ENCODE measurements around the gene TAS2R10. TPM values are rescaled to one million over a fixed set of nuclear protein-coding genes. Genes with fewer than 3 reads are reported as not detected.
"Not testable (repeated sequence)": the region's sequence is repeated elsewhere in the genome, so short reads cannot be mapped to it uniquely, and the experiment has no call there.

The TAS2R10 gene
- total RNA-seq, 4 donors from 2014 or later: 0.68 to 1.1 (median 0.75) TPM

DNA sequence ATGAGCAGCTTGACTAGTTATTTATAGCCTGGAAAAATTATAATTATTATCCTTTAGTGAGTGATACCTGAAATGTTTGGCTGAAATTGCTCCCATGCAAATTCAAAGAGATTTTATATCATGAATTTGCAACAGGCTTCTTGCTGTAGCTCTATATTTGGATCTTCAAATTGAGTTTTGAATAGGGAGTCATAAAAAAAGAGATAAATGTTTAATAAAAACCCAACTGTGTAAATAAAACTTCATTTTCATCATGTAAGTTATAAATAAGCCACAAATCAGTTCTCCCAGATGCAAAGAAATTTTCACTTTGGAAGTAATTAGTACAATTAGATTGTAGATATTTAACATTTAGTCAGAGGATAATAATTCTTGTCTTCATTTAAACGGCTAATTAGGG lies 19.0 kb downstream of the TAS2R10 start, which contains the start of gene TAS2R8:
Gene TAS2R8 (minus strand): TSS at position 101 of the 400 bp plus-strand sequence. CDS start 306 bp downstream, outside the sequence.
- Histone ChIP-seq H3K4me3 (no peak within 1 kb of the TSS), H3K27me3 (no peaks in the 10 kb centered on the region), H3K36me3 (no peaks in the 10 kb centered on the region), H3K27ac (no peak within 1 kb of the TSS), H3K9me3 (no peaks in the 10 kb centered on the region), H3K4me1 (no peaks in the 10 kb centered on the region)
- TF ChIP-seq, protein P1, sequence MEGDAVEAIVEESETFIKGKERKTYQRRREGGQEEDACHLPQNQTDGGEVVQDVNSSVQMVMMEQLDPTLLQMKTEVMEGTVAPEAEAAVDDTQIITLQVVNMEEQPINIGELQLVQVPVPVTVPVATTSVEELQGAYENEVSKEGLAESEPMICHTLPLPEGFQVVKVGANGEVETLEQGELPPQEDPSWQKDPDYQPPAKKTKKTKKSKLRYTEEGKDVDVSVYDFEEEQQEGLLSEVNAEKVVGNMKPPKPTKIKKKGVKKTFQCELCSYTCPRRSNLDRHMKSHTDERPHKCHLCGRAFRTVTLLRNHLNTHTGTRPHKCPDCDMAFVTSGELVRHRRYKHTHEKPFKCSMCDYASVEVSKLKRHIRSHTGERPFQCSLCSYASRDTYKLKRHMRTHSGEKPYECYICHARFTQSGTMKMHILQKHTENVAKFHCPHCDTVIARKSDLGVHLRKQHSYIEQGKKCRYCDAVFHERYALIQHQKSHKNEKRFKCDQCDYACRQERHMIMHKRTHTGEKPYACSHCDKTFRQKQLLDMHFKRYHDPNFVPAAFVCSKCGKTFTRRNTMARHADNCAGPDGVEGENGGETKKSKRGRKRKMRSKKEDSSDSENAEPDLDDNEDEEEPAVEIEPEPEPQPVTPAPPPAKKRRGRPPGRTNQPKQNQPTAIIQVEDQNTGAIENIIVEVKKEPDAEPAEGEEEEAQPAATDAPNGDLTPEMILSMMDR (IDR thresholded peaks at IDR 0.05): no peak
- TF ChIP-seq POLR2A (IDR thresholded peaks at IDR 0.05) (no peak), POLR2AphosphoS5 (IDR thresholded peaks at IDR 0.05) (no peak), EP300 (IDR thresholded peaks at IDR 0.05) (no peak)
- DNase-seq (ENCODE audit: low spot score in 2 of 2): no peak
- 69% methylated on average over 1 of the region's 1 CpG for WGBS

DNA sequence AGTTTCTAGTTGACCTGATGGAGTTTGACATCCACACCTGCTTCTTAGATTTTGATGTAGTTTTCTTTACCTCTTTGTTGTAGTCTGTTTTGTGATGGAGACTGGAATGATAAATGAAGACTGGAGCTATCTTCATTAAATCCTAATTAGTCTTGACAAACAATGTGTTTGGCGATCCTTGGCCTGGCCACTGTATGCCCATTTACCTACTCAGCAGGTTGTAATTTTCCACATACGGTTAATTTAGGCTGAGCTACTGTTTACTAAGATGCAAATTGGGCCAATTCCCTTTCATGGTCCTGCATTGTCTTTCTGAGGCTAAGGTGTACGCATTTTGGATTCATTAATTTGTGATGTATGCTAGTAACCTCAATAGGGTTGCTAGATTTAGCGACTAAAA lies 23.6 kb downstream of the TAS2R10 start, which contains the start of gene TAS2R7:
Gene TAS2R7 (minus strand): TSS at position 41 of the 400 bp plus-strand sequence. CDS start 57 bp downstream, outside the sequence.
- TF ChIP-seq POLR2A (IDR thresholded peaks at IDR 0.05) (no peak), EP300 (IDR thresholded peaks at IDR 0.05) (no peak), POLR2AphosphoS5 (IDR thresholded peaks at IDR 0.05) (no peak)
- TF ChIP-seq, protein P1 (IDR thresholded peaks at IDR 0.05): no peak
- WGBS: 57% methylated on average over 4 of the region's 4 CpGs
- Histone ChIP-seq H3K4me3 (no peak within 1 kb of the TSS), H3K36me3 (no peaks in the 10 kb centered on the region), H3K9me3 (no peaks in the 10 kb centered on the region), H3K4me1 (no peaks in the 10 kb centered on the region), H3K27me3 (no peaks in the 10 kb centered on the region), H3K27ac (no peak within 1 kb of the TSS)
- no peak for DNase-seq (ENCODE audit: low spot score in 2 of 2)

DNA sequence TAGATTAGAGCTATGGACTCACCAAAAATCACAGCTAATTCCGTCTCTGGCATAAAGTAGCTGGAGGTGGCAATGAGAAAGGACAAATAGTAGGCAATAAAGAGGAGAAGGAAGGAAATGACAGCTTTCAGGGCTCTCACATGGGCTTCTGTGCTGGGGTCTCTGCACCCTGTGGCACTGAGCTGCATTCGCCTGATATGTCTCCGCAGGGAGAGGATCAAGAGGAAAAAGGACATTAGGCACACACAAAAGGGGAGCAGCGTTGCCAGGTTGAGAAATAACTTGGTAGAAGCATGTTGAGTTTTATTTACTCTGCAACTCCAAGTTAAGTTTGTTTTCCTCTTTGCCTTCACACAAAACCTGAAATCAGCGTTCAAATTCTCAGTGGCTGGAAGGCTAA lies 24.4 kb downstream of the TAS2R10 start:
- Histone ChIP-seq H3K9me3 (no peaks in the 10 kb centered on the region), H3K27me3 (no peaks in the 10 kb centered on the region), H3K36me3 (no peaks in the 10 kb centered on the region), H3K4me3 (no peak overlapping the region), H3K27ac (no peak overlapping the region), H3K4me1 (no peaks in the 10 kb centered on the region)
- DNase-seq (ENCODE audit: low spot score in 2 of 2): no peak
- 55% methylated on average over 5 of the region's 5 CpGs for WGBS
- no peak for TF ChIP-seq POLR2AphosphoS5 (IDR thresholded peaks at IDR 0.05)
- TF ChIP-seq POLR2A (IDR thresholded peaks at IDR 0.05): no peak

DNA sequence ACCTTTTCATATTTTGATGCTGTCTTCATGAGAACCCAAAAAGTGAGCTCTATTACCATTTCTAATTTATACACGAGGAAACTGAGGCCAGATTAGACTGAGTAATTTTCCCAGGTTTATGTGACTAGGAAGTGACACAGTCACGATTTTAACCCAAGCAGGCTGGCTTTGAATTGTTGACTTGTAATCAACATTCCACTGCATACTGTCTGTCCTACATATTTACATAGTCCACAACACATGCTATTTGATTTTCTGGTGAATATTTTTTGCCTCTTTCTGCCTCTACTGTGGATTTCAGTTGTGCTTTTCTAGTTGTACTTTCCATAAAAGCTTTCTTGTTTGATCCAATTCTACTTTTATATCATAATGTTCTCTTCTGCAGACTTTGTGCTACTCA lies 31.9 kb downstream of the TAS2R10 start:
- H3K9me3 ChIP-seq: no peaks in the 10 kb centered on the region
- H3K4me1 ChIP-seq: no peaks in the 10 kb centered on the region
- no peaks in the 10 kb centered on the region for H3K27me3 ChIP-seq
- no peak overlapping the region for H3K4me3 ChIP-seq
- no peaks in the 10 kb centered on the region for H3K36me3 ChIP-seq
- no peak for DNase-seq (ENCODE audit: low spot score in 2 of 2)
- 60% methylated on average over 2 of the region's 2 CpGs for WGBS
- TF ChIP-seq POLR2A (IDR thresholded peaks at IDR 0.05) (no peak), POLR2AphosphoS5 (IDR thresholded peaks at IDR 0.05) (no peak), EP300 (IDR thresholded peaks at IDR 0.05) (no peak)
- TF ChIP-seq, protein P1 (IDR thresholded peaks at IDR 0.05): no peak
- no peak overlapping the region for H3K27ac ChIP-seq

DNA sequence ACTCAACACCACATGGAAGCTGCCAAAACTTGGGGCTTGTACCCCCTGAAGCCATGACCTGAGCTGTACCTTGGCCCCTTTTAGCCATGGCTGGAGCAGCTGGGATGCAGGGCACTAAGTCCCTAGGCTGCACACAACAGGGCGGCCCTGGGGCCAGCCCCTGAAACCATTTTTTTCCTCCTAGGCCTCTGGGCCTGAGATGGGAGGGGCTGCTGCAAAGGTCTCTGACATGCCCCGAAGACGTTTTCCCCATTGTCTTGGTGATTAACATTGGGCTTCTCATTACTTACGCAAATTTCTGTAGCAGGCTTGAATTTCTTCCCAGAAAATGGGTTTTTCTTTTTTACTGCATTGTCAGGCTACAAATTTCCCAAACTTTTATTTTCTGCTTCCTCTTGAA lies 34.4 kb downstream of the TAS2R10 start:
- not testable (repeated sequence) for H3K4me3 ChIP-seq; DNase-seq (ENCODE audit: low spot score in 2 of 2); H3K27me3 ChIP-seq; H3K36me3 ChIP-seq; H3K27ac ChIP-seq; H3K9me3 ChIP-seq; H3K4me1 ChIP-seq
- 96% methylated on average over 4 of the region's 4 CpGs for WGBS

DNA sequence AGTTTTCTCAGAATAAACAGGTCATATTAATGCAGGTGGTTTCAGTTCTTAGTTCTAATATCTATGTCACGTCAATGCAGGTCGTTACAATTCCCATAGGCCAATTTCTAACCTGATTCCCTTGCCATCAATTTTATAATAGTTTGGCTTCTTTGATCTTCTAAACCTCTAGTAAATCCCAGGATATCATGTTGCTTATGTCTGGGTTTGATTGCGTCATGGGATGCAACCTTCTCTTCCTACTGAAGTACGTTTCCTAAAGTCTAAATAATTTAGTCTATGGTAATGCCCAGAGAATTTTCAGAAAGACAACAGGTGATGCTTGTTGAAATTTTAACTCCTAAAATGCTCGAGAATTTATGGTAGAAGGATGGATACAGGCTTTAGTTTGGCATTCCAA lies 42.9 kb downstream of the TAS2R10 start:
- Histone ChIP-seq H3K27ac (no peak overlapping the region), H3K4me3 (no peak overlapping the region), H3K9me3 (no peaks in the 10 kb centered on the region), H3K27me3 (no peaks in the 10 kb centered on the region), H3K4me1 (no peaks in the 10 kb centered on the region), H3K36me3 (no peaks in the 10 kb centered on the region)
- TF ChIP-seq EP300 (IDR thresholded peaks at IDR 0.05): no peak
- no peak for TF ChIP-seq POLR2A (IDR thresholded peaks at IDR 0.05)
- TF ChIP-seq, protein P1 (IDR thresholded peaks at IDR 0.05): no peak
- TF ChIP-seq POLR2AphosphoS5 (IDR thresholded peaks at IDR 0.05): no peak
- 60% methylated on average over 5 of the region's 5 CpGs for WGBS
- no peak for DNase-seq (ENCODE audit: low spot score in 2 of 2)
